ENCODE measurements around the gene SPHK2. TPM values are rescaled to one million over a fixed set of nuclear protein-coding genes. Genes with fewer than 3 reads are reported as not detected.
A peak's percentile ranks its signal among the peaks of the same experiment; 100 is the strongest.

The SPHK2 gene
- total and polyA plus RNA-seq, 2 of the 8 experiments (the other 6 are each of a cell fraction or from before 2014, with no cell fraction given) = 43.9 to 60.9 TPM

DNA sequence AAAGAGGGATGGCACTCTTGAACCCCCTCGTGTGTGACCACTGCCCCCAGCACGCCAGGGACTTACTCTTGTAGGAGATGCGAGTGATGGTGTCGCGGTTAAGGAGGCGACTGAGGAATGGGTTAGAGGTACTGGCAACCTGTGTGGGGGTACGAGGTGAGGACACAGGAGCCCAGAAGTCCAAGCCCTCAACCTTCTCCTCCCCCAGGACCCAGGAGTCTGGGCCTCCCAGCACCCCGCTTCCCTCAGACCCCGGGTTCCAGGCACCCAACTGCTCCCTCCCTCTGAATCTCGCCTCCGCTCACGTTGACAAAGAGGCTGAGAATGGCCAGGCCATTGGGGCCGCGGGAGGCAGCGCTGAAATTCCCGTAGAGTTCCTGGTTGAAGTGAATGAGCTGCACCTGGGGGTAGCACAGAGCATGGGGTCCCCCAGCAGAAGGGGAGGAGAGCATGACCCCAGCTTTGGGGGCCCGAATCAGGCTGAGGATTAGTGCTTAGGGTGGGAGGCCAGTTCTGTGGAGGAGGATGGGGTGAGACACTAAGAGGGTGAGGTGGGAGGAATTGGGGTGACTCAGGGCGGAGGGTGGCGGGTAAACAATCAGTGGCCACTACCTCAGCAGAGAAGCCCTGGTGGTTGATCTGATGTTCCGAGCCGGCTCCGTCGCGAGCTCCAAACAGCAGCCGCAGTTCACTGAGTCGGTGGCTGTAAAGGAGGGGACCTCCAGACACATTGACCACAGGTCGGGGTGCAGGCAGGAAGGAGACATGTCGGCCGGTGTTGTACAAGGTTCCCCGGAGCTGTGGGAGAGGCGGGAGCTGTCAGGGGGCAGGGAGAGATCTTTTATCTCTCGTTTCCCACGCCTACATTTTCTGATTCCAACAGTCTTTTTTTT, 20.4 kb downstream of the SPHK2 start:
- no peak overlapping the region for H2AFZ ChIP-seq (ENCODE audit: low read length)

More for the DNA sequence above, 20.4 kb downstream of the SPHK2 start:
- ChIA-PET CTCF (ENCODE audit: partially characterized antibody) (interaction anchor here (0.6 to 1.5 kb wide), 6 partner anchors 9 to 203 kb away, joined by 3 to 4 read pairs (median 3); no protein-coding TSS in a partner anchor), POLR2A (ENCODE audit: partially characterized antibody) (interaction anchor here (0.8 to 5.6 kb wide), 5 partner anchors 9 to 99 kb away, joined by 3 to 28 read pairs (median 4); partner anchors contain the start of genes FUT2, RPL18 and SPHK2)
- H3K79me2 ChIP-seq (ENCODE audit: control insufficient read depth in 1 of 2, insufficient read depth in 2 of 2, low read length in 2 of 2) = peaks cover 0 to 11% of the 10 kb centered on the region in 2 experiments; a peak in 2 of 4 replicates
- 84% methylated on average over 23 of the region's 33 CpGs; no CpG with 5 or more reads in 1 of the 2 experiments for WGBS, 2 experiments (ENCODE audit: extremely low coverage in 1 of 2, insufficient coverage in 1 of 2, insufficient read length in 1 of 2, insufficient replicate concordance in 2 of 2, low coverage in 1 of 2, low lambda C conversion rate in 2 of 2, missing lambda C conversion rate in 1 of 2)
- peak overlapping the region; percentile 65 for H3K18ac ChIP-seq (ENCODE audit: extremely low read depth, low read length)
- no peaks in the 10 kb centered on the region for H3K36me3 ChIP-seq (ENCODE audit: control insufficient read depth in 2 of 4, insufficient read depth in 4 of 4, low read length in 3 of 4)
- peak overlapping the region; percentile 20; the same call in 1 of the 2 replicates for H2BK5ac ChIP-seq (ENCODE audit: low read depth, low read length)
- peak overlapping the region; percentile 97 for H2BK12ac ChIP-seq (ENCODE audit: low read depth, low read length)
- H4K91ac ChIP-seq (replicated peaks; ENCODE audit: insufficient read length, low read length) = peak overlapping the region; percentile 87
- H2AK5ac ChIP-seq (ENCODE audit: low read depth, low read length) = 0 out of 2 replicates have a peak overlapping the region, but pooled peaks have one; percentile 33
- no peak overlapping the region for H3K23ac ChIP-seq (ENCODE audit: insufficient read length)
- no peak overlapping the region for H3K14ac ChIP-seq (ENCODE audit: insufficient read length)
- H3K4ac ChIP-seq (replicated peaks; ENCODE audit: insufficient read length, low read depth, low read length) = peak overlapping the region; percentile 63
- peak overlapping the region; percentile 76 for H4K8ac ChIP-seq (ENCODE audit: extremely low read depth, insufficient read depth, low read length)
- 0 out of 2 replicates have a peak overlapping the region, but pooled peaks have one; percentile 3 for H3K27ac ChIP-seq (ENCODE audit: low read depth, low read length)
- no peak overlapping the region; a peak in 1 of 8 replicates for H3K4me3 ChIP-seq (ENCODE audit: extremely low read depth in 1 of 4, insufficient read depth in 2 of 4, low read depth in 3 of 4, low read length in 4 of 4)
- H4K20me1 ChIP-seq (replicated peaks in 1 of 2; ENCODE audit: control insufficient read depth in 1 of 2, insufficient read depth in 2 of 2, low read length in 2 of 2) = no peaks in the 10 kb centered on the region
- TF ChIP-seq SIX5 (IDR thresholded peaks at IDR 0.05; ENCODE audit: low read depth, low read length) (no peak), ATF3 (IDR thresholded peaks at IDR 0.05; ENCODE audit: insufficient read depth, low read depth, low read length) (no peak), SP4 (IDR thresholded peaks at IDR 0.05; ENCODE audit: low read length) (no peak), CTBP2 (IDR thresholded peaks at IDR 0.05; ENCODE audit: borderline replicate concordance, insufficient read depth, insufficient read length, low read length) (no peak), FOSL1 (IDR thresholded peaks at IDR 0.05; ENCODE audit: insufficient read depth, low read depth, low read length) (no peak), BACH1 (IDR thresholded peaks at IDR 0.05; ENCODE audit: low read length) (no peak), PHF8 (conservative IDR thresholded peaks at IDR 0.05; ENCODE audit: low read depth, low read length) (no peak), HDAC2 (IDR thresholded peaks at IDR 0.05; ENCODE audit: borderline replicate concordance in 1 of 2, low read depth in 2 of 2, low read length in 2 of 2) (no peak)
- H2BK15ac ChIP-seq (ENCODE audit: low read length) = no peak overlapping the region
- DNase-seq (ENCODE audit: low read depth in 1 of 2, low spot score in 2 of 2) (no peak), FAIRE-seq (no peak)
- H2BK120ac ChIP-seq (replicated peaks; ENCODE audit: low read depth, low read length) = peak overlapping the region; percentile 5
- H3K9ac ChIP-seq (replicated peaks in 1 of 4; ENCODE audit: extremely low read depth in 1 of 4, low read depth in 3 of 4, low read length in 3 of 4) = no peak overlapping the region
- peak overlapping the region; percentile 9 for H3K56ac ChIP-seq (replicated peaks; ENCODE audit: insufficient read length, low read depth, low read length)
- no peaks in the 10 kb centered on the region for H3K79me1 ChIP-seq (ENCODE audit: low read depth, low read length)
- H3K9me3 ChIP-seq (ENCODE audit: insufficient read depth in 2 of 2, low read depth in 1 of 2, low read length in 1 of 2) = no peaks in the 10 kb centered on the region
- H4K5ac ChIP-seq (ENCODE audit: insufficient read length, low read depth, low read length) = peak overlapping the region; percentile 11
- H3K4me2 ChIP-seq (ENCODE audit: insufficient read depth in 1 of 2, low read depth in 2 of 2, low read length in 2 of 2) = peak overlapping the region in 1 of 2 experiments; percentile 94; a peak in 2 of 4 replicates
- peaks cover 5 to 27% (median 16%) of the 10 kb centered on the region in 4 experiments for H3K4me1 ChIP-seq (replicated peaks in 1 of 4; ENCODE audit: control insufficient read depth in 3 of 4, insufficient read depth in 4 of 4, low read length in 3 of 4)
- H3K23me2 ChIP-seq (ENCODE audit: low read depth, low read length) = peaks cover 23% of the 10 kb centered on the region
- H3K27me3 ChIP-seq (replicated peaks in 1 of 4; ENCODE audit: control insufficient read depth in 3 of 4, extremely low read depth in 1 of 4, insufficient read depth in 3 of 4, low read length in 3 of 4) = peaks cover 0 to 2% (median 0%) of the 10 kb centered on the region in 4 experiments; a peak in 2 of 7 replicates
- peak overlapping the region; percentile 74; the same call in 1 of the 2 replicates for H2BK20ac ChIP-seq (ENCODE audit: low read length)

All from H1 (cell line).